B cell (primary cell): ENCODE measurements around the gene P2RX7.

ENCODE experiments used
- CTCF ChIP-seq: fragments of 200-600 bp; IDR thresholded peaks from one replicate; pipeline ENCODE4 v1.8.0; 2022; ENCODE audit warnings: antibody characterized with exemption, mild to moderate bottlenecking
- EZH2 ChIP-seq: IDR thresholded peaks from 2 replicates; pipeline ENCODE4 v1.6.1; 2012; ENCODE audit warnings: borderline replicate concordance, low read depth, mild to moderate bottlenecking, moderate library complexity, low read length; ENCODE audit not compliant: insufficient read depth, poor library complexity, severe bottlenecking

GRCh38 chr12:121114806-121115205 is 17.9 kb upstream of the P2RX7 start:
- TF ChIP-seq CTCF (no peak), EZH2 (no peak)
